Endothelial cell of umbilical vein (primary cell): ENCODE data around the gene CPLANE2.

Experiments
- CTCF ChIP-seq, 2 donors: IDR thresholded peaks; 1 replicate in 1 of 2; 2 replicates in 1 of 2; pipeline ENCODE4 v1.5.1; 2011; ENCODE audit warnings: low read length in 2 of 2, mild to moderate bottlenecking in 2 of 2, moderate library complexity in 2 of 2, control low read depth in 1 of 2, inconsistent platforms in 1 of 2, low read depth in 1 of 2; ENCODE audit not compliant: insufficient read depth in 1 of 2; ENCODE audit errors: extremely low read depth in 1 of 2
- EZH2 ChIP-seq: IDR thresholded peaks from 2 replicates; pipeline ENCODE4 v1.6.1; 2012; ENCODE audit warnings: borderline replicate concordance, low read depth, mild to moderate bottlenecking, moderate library complexity, low read length, inconsistent platforms; ENCODE audit not compliant: severe bottlenecking
- FOS ChIP-seq: IDR thresholded peaks from 2 replicates; pipeline ENCODE4 v1.6.1; 2011; ENCODE audit warnings: mild to moderate bottlenecking, low read length, moderate library complexity, borderline replicate concordance; ENCODE audit not compliant: insufficient read depth
- JUN ChIP-seq: IDR thresholded peaks from 2 replicates; pipeline ENCODE4 v1.6.1; 2011; ENCODE audit warnings: borderline replicate concordance, low read depth; ENCODE audit not compliant: insufficient read length, insufficient read depth
- POLR2A ChIP-seq: IDR thresholded peaks from 2 replicates; pipeline ENCODE4 v1.6.1; 2012; ENCODE audit warnings: low read depth, mild to moderate bottlenecking, control low read depth, low read length

GRCh38 chr1:16199157-16199501 is 37.9 kb downstream of the CPLANE2 start:
- TF ChIP-seq POLR2A (no peak), CTCF (IDR thresholded peaks at IDR 0.05; ENCODE audit: extremely low read depth in 1 of 2, insufficient read depth in 1 of 2, low read depth in 1 of 2, low read length in 2 of 2) (no peak), EZH2 (no peak), FOS (no peak), JUN (no peak)
